CD4-positive, alpha-beta T cell (primary cell): ENCODE data around the gene GAREM2. TPM values are rescaled to one million over a fixed set of nuclear protein-coding genes. Genes with fewer than 3 reads are reported as not detected.
"Not testable (repeated sequence)": the region's sequence is repeated elsewhere in the genome, so short reads cannot be mapped to it uniquely, and the experiment has no call there.

Source experiments
- ATAC-seq: fragments of 200-7000 bp; cut with Tn5 transposase; one replicate; pipeline ENCODE4 v1.10.0; 2022; ENCODE audit warnings: mild to moderate bottlenecking; ENCODE audit not compliant: poor library complexity
- CTCF ChIA-PET: fragments of 350-600 bp; sonication (Branson Sonifier 250); formaldehyde crosslinking; loops from one replicate; lab custom pipeline; 2021; ENCODE audit warnings: antibody characterized with exemption, inconsistent platforms; lab: Charles Lee
- POLR2A ChIA-PET: fragments of 350-600 bp; sonication (Branson Sonifier 250); formaldehyde crosslinking; loops from one replicate; lab custom pipeline; 2021; ENCODE audit warnings: antibody characterized with exemption, inconsistent platforms; lab: Charles Lee
- DNase-seq, 14 experiments: peaks; one replicate each; pipeline ENCODE4 v3.0.0-alpha.2; 2013 to 2020; ENCODE audit warnings: mixed read lengths in 2 of 14
- H3K27ac ChIP-seq, 2 donors: one replicate each; pipeline versions ENCODE4 v1.5.1 to v1.7.0; 2013; ENCODE audit warnings: low read length in 2 of 2, low read depth in 1 of 2, mild to moderate bottlenecking in 1 of 2
- H3K27me3 ChIP-seq, 2 experiments: 1 replicate in 1 of 2; 2 replicates in 1 of 2; pipeline versions ENCODE4 v1.6.1 to v1.7.0; 2013; ENCODE audit warnings: low read length in 2 of 2, control low read depth in 1 of 2, mild to moderate bottlenecking in 1 of 2, moderate library complexity in 1 of 2; ENCODE audit not compliant: insufficient read depth in 2 of 2, control insufficient read depth in 1 of 2
- H3K36me3 ChIP-seq: one replicate; pipeline ENCODE4 v1.6.1; 2013; ENCODE audit warnings: low read length, control low read depth; ENCODE audit not compliant: insufficient read depth
- H3K4me1 ChIP-seq: one replicate; pipeline ENCODE4 v1.6.1; 2013; ENCODE audit warnings: low read length, control low read depth; ENCODE audit not compliant: insufficient read depth
- H3K4me3 ChIP-seq: one replicate; pipeline ENCODE4 v1.5.1; 2013; ENCODE audit warnings: mild to moderate bottlenecking, low read length, moderate library complexity
- H3K9me3 ChIP-seq, 2 experiments: 1 replicate in 1 of 2; 2 replicates in 1 of 2; pipeline versions ENCODE4 v1.6.1 to v1.7.0; 2013; ENCODE audit warnings: low read length in 2 of 2, mild to moderate bottlenecking in 2 of 2, control low read depth in 1 of 2, moderate library complexity in 1 of 2; ENCODE audit not compliant: control insufficient read depth in 1 of 2, insufficient read depth in 1 of 2
- H3K27ac Mint-ChIP-seq: one replicate; pipeline ENCODE4 v1.8.0; 2020; ENCODE audit warnings: mixed read lengths
- H3K27me3 Mint-ChIP-seq: one replicate; pipeline ENCODE4 v1.8.0; 2021; ENCODE audit warnings: mixed read lengths
- H3K36me3 Mint-ChIP-seq: one replicate; pipeline ENCODE4 v1.8.0; 2021; ENCODE audit warnings: low read depth, mixed read lengths
- H3K4me1 Mint-ChIP-seq: one replicate; pipeline ENCODE4 v1.8.0; 2021; ENCODE audit warnings: low read depth, mixed read lengths
- H3K4me3 Mint-ChIP-seq: one replicate; pipeline ENCODE4 v1.8.0; 2020; ENCODE audit warnings: mild to moderate bottlenecking, mixed read lengths
- H3K9me3 Mint-ChIP-seq: one replicate; pipeline ENCODE4 v1.8.0; 2020; ENCODE audit warnings: mixed read lengths
- intact Hi-C, 2 experiments: fragments of 100-400 bp; cut with DNase I in 1 of 2; cut with micrococcal nuclease in 1 of 2; formaldehyde crosslinking; loops; one replicate each; pipeline versions ENCODE4 v1.15.1 to v1.9.0; 2023 to 2025; cut with DNase I, micrococcal nuclease
- total RNA-seq, 174 experiments: library from RNA in 2 of 174; stranded (reverse) in 2 of 174; gene quantifications; one replicate each; pipeline ENCODE4 v1.2.3 and lab custom pipeline; 2021 to 2026
- TF ChIP-seq, protein P1 (sequence below): fragments of 200-600 bp; IDR thresholded peaks from one replicate; pipeline ENCODE4 v1.8.0; 2022; ENCODE audit warnings: antibody characterized with exemption, mild to moderate bottlenecking

GAREM2 gene
- total RNA-seq, 2 experiments from 2014 or later = 4.3 to 7.3 TPM

DNA sequence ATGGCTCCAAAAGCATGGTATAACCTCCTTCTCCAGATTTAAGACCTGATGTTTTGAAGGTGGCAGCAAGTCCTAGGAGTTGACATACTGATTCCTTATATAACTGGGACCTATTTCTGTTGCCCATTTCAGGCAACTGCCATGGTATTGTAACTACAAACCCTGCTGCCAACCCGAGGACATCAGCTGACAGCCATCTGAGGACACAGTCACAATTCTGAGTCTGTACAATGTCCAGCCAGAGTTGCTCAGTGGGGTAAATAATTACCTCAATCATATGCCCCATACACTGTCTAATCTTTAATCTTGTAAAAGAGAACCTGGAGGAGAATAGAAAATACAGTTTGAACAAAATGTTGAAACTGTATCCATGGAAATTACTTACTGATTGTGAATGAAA is 8.7 kb upstream of the GAREM2 start:
- TF ChIP-seq, protein P1, sequence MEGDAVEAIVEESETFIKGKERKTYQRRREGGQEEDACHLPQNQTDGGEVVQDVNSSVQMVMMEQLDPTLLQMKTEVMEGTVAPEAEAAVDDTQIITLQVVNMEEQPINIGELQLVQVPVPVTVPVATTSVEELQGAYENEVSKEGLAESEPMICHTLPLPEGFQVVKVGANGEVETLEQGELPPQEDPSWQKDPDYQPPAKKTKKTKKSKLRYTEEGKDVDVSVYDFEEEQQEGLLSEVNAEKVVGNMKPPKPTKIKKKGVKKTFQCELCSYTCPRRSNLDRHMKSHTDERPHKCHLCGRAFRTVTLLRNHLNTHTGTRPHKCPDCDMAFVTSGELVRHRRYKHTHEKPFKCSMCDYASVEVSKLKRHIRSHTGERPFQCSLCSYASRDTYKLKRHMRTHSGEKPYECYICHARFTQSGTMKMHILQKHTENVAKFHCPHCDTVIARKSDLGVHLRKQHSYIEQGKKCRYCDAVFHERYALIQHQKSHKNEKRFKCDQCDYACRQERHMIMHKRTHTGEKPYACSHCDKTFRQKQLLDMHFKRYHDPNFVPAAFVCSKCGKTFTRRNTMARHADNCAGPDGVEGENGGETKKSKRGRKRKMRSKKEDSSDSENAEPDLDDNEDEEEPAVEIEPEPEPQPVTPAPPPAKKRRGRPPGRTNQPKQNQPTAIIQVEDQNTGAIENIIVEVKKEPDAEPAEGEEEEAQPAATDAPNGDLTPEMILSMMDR = no peak
- no peaks in the 10 kb centered on the region for H3K27me3 ChIP-seq
- H3K9me3 ChIP-seq = no peaks in the 10 kb centered on the region
- H3K9me3 Mint-ChIP-seq = no peaks in the 10 kb centered on the region
- H3K27ac ChIP-seq = no peak overlapping the region
- no peaks in the 10 kb centered on the region for H3K4me1 Mint-ChIP-seq
- H3K4me3 ChIP-seq = no peak overlapping the region
- no peaks in the 10 kb centered on the region for H3K4me1 ChIP-seq
- H3K27me3 Mint-ChIP-seq = no peaks in the 10 kb centered on the region
- POLR2A ChIA-PET = interaction anchor here (1.9 kb wide), 1 partner anchor 21 kb away, joined by 6 read pairs; no protein-coding TSS in a partner anchor
- intact Hi-C loops = no loop called here
- peak in 1 of 14 experiments; percentile 6 for DNase-seq
- no peak for ATAC-seq
- H3K36me3 Mint-ChIP-seq = no peaks in the 10 kb centered on the region
- H3K27ac Mint-ChIP-seq = no peak overlapping the region
- CTCF ChIA-PET = no interaction called here
- no peak overlapping the region for H3K4me3 Mint-ChIP-seq
- no peaks in the 10 kb centered on the region for H3K36me3 ChIP-seq

DNA sequence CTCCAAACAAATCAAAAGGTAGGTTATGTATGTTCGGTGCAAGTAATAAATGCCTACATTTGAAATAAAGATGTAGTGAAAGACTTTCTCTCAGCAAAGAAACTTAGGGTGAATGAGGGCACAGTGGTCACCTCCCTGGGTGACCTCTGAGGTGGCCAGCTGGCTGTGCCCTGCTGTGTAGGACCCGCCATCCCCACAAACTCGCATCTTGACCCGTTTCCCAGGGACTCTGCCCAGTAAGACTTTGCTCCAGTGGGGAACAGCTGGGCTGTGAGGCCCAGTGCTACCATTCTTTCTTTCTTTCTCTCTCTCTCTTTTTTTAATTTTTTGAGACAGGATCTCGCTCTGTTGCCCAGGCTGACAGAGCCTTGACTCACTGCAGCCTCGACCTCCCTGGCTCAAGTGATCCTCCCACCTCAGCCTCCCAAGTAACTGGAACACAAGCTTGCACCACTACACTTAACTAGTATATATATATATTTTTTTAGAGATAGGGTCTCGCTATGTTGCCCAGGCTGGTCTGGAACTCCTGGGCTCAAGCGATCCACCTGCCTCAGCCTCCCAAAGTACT is 8.2 kb upstream of the GAREM2 start:
- H3K36me3 ChIP-seq = no peaks in the 10 kb centered on the region
- no peak overlapping the region for H3K4me3 ChIP-seq
- TF ChIP-seq, protein P1 = no peak
- Mint-ChIP-seq H3K9me3 (no peaks in the 10 kb centered on the region), H3K4me3 (no peak overlapping the region), H3K36me3 (no peaks in the 10 kb centered on the region), H3K27me3 (peaks cover 3% of the 10 kb centered on the region), H3K27ac (no peak overlapping the region), H3K4me1 (no peaks in the 10 kb centered on the region)
- ATAC-seq = no peak
- peak in 1 of 14 experiments; percentile 12 for DNase-seq
- H3K27ac ChIP-seq = no peak overlapping the region
- H3K27me3 ChIP-seq = no peaks in the 10 kb centered on the region
- H3K9me3 ChIP-seq = no peaks in the 10 kb centered on the region
- intact Hi-C loops = no loop called here
- ChIA-PET CTCF (interaction anchor here (0.6 kb wide), 1 partner anchor 77 kb away, joined by 3 read pairs; no protein-coding TSS in a partner anchor), POLR2A (interaction anchor here (1.9 kb wide), 1 partner anchor 20 kb away, joined by 6 read pairs; no protein-coding TSS in a partner anchor)
- no peaks in the 10 kb centered on the region for H3K4me1 ChIP-seq

DNA sequence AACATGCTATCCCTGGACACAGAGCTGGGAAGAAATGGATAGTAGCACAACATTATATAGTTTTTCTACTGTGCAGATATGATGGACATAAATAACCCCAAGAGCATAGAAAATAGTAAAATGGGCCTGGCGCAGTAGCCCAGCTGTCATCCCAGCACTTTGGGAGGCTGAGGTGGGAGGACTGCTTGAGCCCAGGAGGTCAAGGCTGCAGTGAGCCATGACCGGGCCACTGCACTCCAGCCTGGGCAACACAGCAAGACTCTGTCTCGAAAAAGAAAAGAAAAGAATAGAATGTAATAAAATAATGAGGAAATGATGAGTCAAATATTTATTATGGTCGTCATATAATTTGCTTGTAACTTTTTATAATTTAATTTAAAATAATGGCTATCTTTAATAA is 7.5 kb upstream of the GAREM2 start:
- Mint-ChIP-seq H3K4me3 (no peak overlapping the region), H3K27ac (no peak overlapping the region), H3K4me1 (no peaks in the 10 kb centered on the region), H3K27me3 (peaks cover 7% of the 10 kb centered on the region), H3K9me3 (no peaks in the 10 kb centered on the region), H3K36me3 (no peaks in the 10 kb centered on the region)
- ATAC-seq (no peak), DNase-seq (no peak)
- no peak overlapping the region for H3K27ac ChIP-seq
- TF ChIP-seq, protein P1 = no peak
- ChIA-PET POLR2A (interaction anchor here (1.9 kb wide), 1 partner anchor 19 kb away, joined by 6 read pairs; no protein-coding TSS in a partner anchor), CTCF (interaction anchor here (0.6 kb wide), 1 partner anchor 78 kb away, joined by 3 read pairs; no protein-coding TSS in a partner anchor)
- H3K36me3 ChIP-seq = no peaks in the 10 kb centered on the region
- no peaks in the 10 kb centered on the region for H3K4me1 ChIP-seq
- no peaks in the 10 kb centered on the region for H3K9me3 ChIP-seq
- intact Hi-C loops = no loop called here
- no peak overlapping the region for H3K4me3 ChIP-seq
- H3K27me3 ChIP-seq = no peaks in the 10 kb centered on the region

DNA sequence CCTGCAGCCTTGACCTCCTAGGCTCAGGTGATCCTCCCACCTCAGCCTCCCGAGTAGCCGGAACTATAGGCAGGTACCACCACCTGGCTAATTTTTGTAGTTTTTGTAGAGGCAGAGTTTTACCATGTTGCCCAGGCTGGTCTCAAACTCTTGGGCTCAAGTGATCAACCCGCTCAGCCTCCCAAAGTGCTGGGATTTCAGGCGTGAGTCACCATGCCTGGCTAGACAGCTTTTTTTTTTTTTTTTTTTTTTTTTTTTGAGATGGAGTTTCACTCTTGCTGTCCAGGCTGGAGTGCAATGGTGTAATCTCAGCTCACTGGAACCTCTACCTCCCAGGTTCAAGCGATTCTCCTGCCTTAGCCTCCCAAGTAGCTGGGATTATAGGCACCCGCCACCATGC is 6.3 kb upstream of the GAREM2 start:
- H3K9me3 Mint-ChIP-seq, H3K4me1 Mint-ChIP-seq, H3K27ac ChIP-seq, intact Hi-C loops, H3K4me3 ChIP-seq, H3K4me1 ChIP-seq, H3K27me3 ChIP-seq, POLR2A ChIA-PET, H3K36me3 ChIP-seq, H3K27ac Mint-ChIP-seq, ATAC-seq, H3K9me3 ChIP-seq, H3K36me3 Mint-ChIP-seq, H3K4me3 Mint-ChIP-seq: not testable (repeated sequence)
- CTCF ChIA-PET = interaction anchor here (0.6 kb wide), 1 partner anchor 91 kb away, joined by 4 read pairs; no protein-coding TSS in a partner anchor
- peaks cover 13% of the 10 kb centered on the region for H3K27me3 Mint-ChIP-seq
- DNase-seq = peak in 2 of 14 experiments; percentile 4 to 11
